Epidermal melanocyte (primary cell): ENCODE measurements around the gene RNF220.
"Not testable (repeated sequence)": the region's sequence is repeated elsewhere in the genome, so short reads cannot be mapped to it uniquely, and the experiment has no call there.

ENCODE experiments used
- DNase-seq: peaks from one replicate; pipeline ENCODE4 v3.0.0; 2011; ENCODE audit warnings: low spot score; ENCODE audit not compliant: insufficient read length

RNF220 gene

GRCh38 chr1:44485934-44486460 is 80.9 kb downstream of the RNF220 start:
- no peak for DNase-seq

- no peak for DNase-seq
Observed at GRCh38 chr1:44489481-44489880, 84.4 kb downstream of the RNF220 start.

- no peak for DNase-seq
Observed at GRCh38 chr1:44496541-44497171, 91.6 kb downstream of the RNF220 start.

GRCh38 chr1:44497422-44498170 is 92.5 kb downstream of the RNF220 start:
- DNase-seq, result no peak

GRCh38 chr1:44499306-44499705 is 94.3 kb downstream of the RNF220 start:
- DNase-seq, result no peak

GRCh38 chr1:44500181-44501046 is 95.4 kb downstream of the RNF220 start:
- no peak for DNase-seq

GRCh38 chr1:44501047-44501890 is 96.2 kb downstream of the RNF220 start:
- DNase-seq, result no peak

GRCh38 chr1:44502823-44503222 is 97.8 kb downstream of the RNF220 start:
- DNase-seq, result not testable (repeated sequence)

GRCh38 chr1:44503625-44504024 is 98.6 kb downstream of the RNF220 start:
- DNase-seq, result no peak

- no peak for DNase-seq
Observed at GRCh38 chr1:44505210-44505993, 100.3 kb downstream of the RNF220 start.

- no peak for DNase-seq
Observed at GRCh38 chr1:44507490-44508396, 102.7 kb downstream of the RNF220 start.

GRCh38 chr1:44508397-44508745 is 103.3 kb downstream of the RNF220 start:
- DNase-seq, result no peak

- DNase-seq, result no peak
Observed at GRCh38 chr1:44511363-44511762, 106.3 kb downstream of the RNF220 start.

- no peak for DNase-seq
Observed at GRCh38 chr1:44511769-44512168, 106.7 kb downstream of the RNF220 start.

- DNase-seq, result no peak
Observed at GRCh38 chr1:44512313-44512885, 107.3 kb downstream of the RNF220 start.

- no peak for DNase-seq
Observed at GRCh38 chr1:44513111-44513510, 108.1 kb downstream of the RNF220 start.

GRCh38 chr1:44514673-44515072 is 109.6 kb downstream of the RNF220 start:
- no peak for DNase-seq

- no peak for DNase-seq
Observed at GRCh38 chr1:44515416-44515815, 110.4 kb downstream of the RNF220 start.
